Skeletal muscle tissue (tissue), 4 donors: ENCODE measurements around the gene RDH5. TPM values are rescaled to one million over a fixed set of nuclear protein-coding genes. Genes with fewer than 3 reads are reported as not detected.

Experiments used
- H3K27ac ChIP-seq: one replicate; pipeline ENCODE4 v1.7.0; 2013; ENCODE audit warnings: mild to moderate bottlenecking, low read depth, low read length, inconsistent platforms
- H3K27me3 ChIP-seq, 3 donors: one replicate each; pipeline ENCODE4 v1.7.0; 2013; ENCODE audit warnings: low read length in 3 of 3; ENCODE audit not compliant: control insufficient read depth in 3 of 3, insufficient read depth in 3 of 3
- H3K36me3 ChIP-seq, 3 donors: one replicate each; pipeline ENCODE4 v1.7.0; 2013; ENCODE audit warnings: low read length in 3 of 3; ENCODE audit not compliant: control insufficient read depth in 3 of 3, insufficient read depth in 3 of 3
- H3K4me1 ChIP-seq, 3 donors: one replicate each; pipeline ENCODE4 v1.7.0; 2013; ENCODE audit warnings: low read length in 3 of 3, mild to moderate bottlenecking in 3 of 3; ENCODE audit not compliant: control insufficient read depth in 3 of 3, insufficient read depth in 3 of 3
- H3K4me3 ChIP-seq, 3 donors: one replicate each; pipeline ENCODE4 v1.7.0; 2013; ENCODE audit warnings: low read length in 3 of 3
- H3K9ac ChIP-seq, 3 donors: one replicate each; pipeline ENCODE4 v1.7.0; 2013; ENCODE audit warnings: low read length in 3 of 3, mild to moderate bottlenecking in 3 of 3, moderate library complexity in 2 of 3, low read depth in 1 of 3
- H3K9me3 ChIP-seq, 3 donors: one replicate each; pipeline ENCODE4 v1.7.0; 2013; ENCODE audit warnings: low read length in 3 of 3; ENCODE audit not compliant: control insufficient read depth in 3 of 3
- total RNA-seq: library from RNA; depleted of rRNA; stranded (reverse); fragments of >200 nt; gene quantifications from one replicate; pipeline ENCODE4 v1.2.3, GENCODE V29; 2014
- donor health status: Osteomylitis.

The RDH5 gene
- total RNA-seq, 1 donor from 2014 or later = 19.8 TPM

DNA sequence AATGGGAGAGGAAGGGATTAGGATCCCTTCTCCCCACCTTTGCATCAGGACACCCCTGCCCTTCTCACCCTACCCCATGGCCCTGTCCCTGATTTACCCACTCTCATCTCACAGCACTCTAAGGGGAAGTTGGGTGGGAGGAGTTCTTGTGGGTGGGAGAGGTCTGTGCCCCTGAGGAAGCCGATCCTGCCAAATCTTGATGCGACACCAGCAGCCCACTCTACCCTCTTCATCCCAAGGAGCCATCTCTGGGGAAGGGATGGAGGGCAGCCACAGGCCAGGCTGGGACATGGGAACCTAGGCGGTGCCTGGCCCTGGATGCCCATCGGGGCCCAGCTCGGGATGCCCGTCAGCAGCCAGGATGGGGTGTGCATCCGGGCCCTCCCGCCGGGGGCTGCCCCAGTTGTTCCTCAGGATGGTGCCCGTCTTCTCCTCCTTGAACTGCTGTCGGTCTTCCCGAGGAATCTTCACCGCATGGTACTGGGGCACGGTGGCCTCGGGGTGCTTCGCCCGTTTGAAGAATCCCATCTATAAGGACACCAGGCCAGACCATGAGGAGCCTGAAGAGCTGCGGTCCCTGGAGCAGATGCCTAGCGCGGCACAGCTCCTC, 35.3 kb upstream of the RDH5 start:
- no peak overlapping the region for H3K27ac ChIP-seq
- peaks cover 38 to 40% (median 38%) of the 10 kb centered on the region in 3 donors for H3K36me3 ChIP-seq
- no peaks in the 10 kb centered on the region for H3K9me3 ChIP-seq
- peaks cover 8 to 35% (median 16%) of the 10 kb centered on the region in 3 donors for H3K4me1 ChIP-seq
- no peak overlapping the region for H3K9ac ChIP-seq
- H3K27me3 ChIP-seq = peaks cover 0 to 5% (median 0%) of the 10 kb centered on the region in 3 donors
- H3K4me3 ChIP-seq = no peak overlapping the region

DNA sequence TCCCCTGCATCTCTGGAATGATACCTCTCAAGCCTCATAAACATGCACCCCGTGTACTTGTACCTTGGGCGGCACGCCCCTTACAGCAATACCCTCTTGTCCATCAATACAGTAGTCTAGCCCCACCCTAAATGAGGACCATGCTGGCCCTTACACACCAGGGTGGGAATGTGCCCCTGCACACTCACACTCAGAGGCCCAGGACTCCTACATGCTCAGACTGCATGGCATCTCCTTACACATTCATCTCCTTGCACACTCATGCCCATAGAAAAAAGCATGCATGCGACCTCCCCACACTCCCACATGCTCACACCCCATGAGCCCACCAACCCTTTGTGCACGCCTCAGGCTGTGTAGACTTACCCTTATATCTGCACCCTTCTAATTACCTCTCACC, 34.5 kb upstream of the RDH5 start:
- Histone ChIP-seq H3K4me3 (no peak overlapping the region), H3K9me3 (no peaks in the 10 kb centered on the region), H3K27me3 (peaks cover 0 to 5% (median 0%) of the 10 kb centered on the region in 3 donors), H3K27ac (no peak overlapping the region), H3K4me1 (peaks cover 8 to 35% (median 16%) of the 10 kb centered on the region in 3 donors), H3K36me3 (peaks cover 38 to 40% (median 38%) of the 10 kb centered on the region in 3 donors), H3K9ac (no peak overlapping the region)

DNA sequence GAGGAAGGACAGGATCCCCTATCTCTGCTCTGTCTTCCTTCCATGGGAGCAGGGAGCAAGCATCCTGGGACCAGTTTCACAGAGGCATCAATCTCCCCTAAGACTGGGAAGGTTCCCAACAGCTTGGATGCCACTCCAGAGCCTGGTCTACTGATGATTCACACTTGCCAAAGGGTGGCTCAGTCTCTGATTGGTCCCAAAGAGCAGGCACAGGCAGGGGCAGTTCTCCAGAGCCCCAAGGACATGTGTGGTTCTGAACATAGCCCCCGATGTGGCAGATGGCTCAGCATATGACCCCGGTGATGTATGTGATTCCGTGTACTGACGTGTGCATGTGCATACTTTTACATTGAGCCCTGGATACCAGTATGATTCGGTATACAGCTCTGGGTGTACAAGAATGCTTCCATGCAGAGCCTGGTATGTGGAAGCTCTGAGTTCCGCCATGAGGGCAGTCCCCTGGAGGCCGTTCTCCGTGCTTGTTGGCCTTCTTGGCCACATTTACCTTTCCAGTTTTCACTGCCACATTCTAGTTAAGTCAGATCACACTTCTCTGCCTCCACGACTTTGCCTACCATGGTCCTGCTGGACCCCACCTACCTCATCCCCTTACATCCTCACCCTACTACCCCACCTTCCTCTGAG, 33.7 kb upstream of the RDH5 start:
- H3K4me1 ChIP-seq = peaks cover 5 to 31% (median 11%) of the 10 kb centered on the region in 3 donors
- H3K4me3 ChIP-seq = no peak overlapping the region
- H3K9ac ChIP-seq = no peak overlapping the region
- peaks cover 38 to 45% (median 43%) of the 10 kb centered on the region in 3 donors for H3K36me3 ChIP-seq
- peaks cover 0 to 5% (median 0%) of the 10 kb centered on the region in 3 donors for H3K27me3 ChIP-seq
- H3K27ac ChIP-seq = no peak overlapping the region
- H3K9me3 ChIP-seq = no peaks in the 10 kb centered on the region

DNA sequence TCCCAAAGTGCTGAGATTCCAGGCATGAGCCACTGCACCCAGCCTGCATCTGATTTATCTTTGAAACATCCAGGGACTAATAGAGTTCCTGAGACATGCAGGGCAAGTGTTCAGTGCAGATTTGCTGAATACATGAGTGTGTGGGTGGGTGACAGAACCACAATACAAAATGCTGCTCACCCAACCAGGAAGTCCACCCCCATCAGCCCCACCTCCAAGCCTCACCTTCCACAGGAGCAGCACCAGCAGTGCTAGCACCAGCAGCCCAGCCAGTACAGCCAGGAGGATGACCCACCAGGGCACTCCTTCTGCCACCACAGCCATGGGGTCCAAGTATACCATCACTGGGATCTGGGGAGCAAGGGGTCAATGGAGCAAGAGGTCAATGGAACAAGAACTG, 32.4 kb upstream of the RDH5 start:
- Histone ChIP-seq H3K4me1 (peaks cover 0 to 21% (median 2%) of the 10 kb centered on the region in 3 donors), H3K27me3 (no peaks in the 10 kb centered on the region), H3K27ac (no peak overlapping the region), H3K4me3 (no peak overlapping the region), H3K36me3 (peaks cover 48 to 55% (median 54%) of the 10 kb centered on the region in 3 donors), H3K9ac (no peak overlapping the region), H3K9me3 (no peaks in the 10 kb centered on the region)

DNA sequence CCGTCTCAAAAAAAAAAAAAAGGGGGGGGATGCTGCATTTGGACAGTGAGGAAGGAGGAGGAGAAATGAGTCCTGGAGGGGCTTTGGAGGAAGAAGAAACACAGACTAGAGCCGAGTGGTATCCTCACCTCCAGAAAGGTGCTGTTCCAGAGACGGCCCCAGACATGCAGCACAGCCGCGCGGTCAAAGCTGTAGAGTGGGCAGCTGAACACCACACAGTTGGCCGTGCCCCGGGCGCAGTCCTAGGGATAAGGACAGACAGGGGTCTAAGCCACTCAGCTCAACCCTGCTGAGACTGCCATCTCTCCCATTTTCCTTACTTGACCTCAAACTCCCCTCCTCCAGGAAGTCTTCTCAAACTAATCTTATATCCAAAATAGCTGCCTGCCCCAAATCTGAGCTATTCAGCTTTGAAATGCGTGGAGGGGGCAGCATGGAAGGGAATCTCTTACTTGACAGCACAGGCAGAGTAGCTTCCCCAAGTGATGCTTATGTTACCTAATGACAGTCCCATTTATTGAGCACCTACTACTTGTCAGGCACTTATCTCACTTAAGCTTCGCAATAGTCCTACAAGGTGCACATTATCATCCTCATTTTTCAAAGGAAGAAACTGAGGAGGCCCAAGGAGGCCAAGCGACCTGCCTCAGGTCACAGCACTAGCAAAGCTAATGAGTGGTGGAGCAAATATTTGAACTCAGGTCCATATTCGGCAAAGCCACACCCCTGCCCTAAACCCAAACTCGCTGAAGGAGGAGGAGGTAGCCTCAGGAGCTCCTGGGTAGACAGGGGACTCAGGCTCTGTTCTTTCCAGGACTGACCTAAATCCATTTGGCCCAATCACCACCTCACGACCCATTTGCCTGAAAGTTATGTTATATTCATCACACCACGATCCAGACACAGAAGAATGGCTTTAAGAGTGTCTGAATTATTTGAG, 31.2 kb upstream of the RDH5 start:
- Histone ChIP-seq H3K4me3 (no peak overlapping the region), H3K9ac (no peak overlapping the region), H3K36me3 (peaks cover 57 to 68% (median 66%) of the 10 kb centered on the region in 3 donors), H3K27ac (no peak overlapping the region), H3K27me3 (no peaks in the 10 kb centered on the region), H3K4me1 (peaks cover 0 to 15% (median 0%) of the 10 kb centered on the region in 3 donors), H3K9me3 (no peaks in the 10 kb centered on the region)

DNA sequence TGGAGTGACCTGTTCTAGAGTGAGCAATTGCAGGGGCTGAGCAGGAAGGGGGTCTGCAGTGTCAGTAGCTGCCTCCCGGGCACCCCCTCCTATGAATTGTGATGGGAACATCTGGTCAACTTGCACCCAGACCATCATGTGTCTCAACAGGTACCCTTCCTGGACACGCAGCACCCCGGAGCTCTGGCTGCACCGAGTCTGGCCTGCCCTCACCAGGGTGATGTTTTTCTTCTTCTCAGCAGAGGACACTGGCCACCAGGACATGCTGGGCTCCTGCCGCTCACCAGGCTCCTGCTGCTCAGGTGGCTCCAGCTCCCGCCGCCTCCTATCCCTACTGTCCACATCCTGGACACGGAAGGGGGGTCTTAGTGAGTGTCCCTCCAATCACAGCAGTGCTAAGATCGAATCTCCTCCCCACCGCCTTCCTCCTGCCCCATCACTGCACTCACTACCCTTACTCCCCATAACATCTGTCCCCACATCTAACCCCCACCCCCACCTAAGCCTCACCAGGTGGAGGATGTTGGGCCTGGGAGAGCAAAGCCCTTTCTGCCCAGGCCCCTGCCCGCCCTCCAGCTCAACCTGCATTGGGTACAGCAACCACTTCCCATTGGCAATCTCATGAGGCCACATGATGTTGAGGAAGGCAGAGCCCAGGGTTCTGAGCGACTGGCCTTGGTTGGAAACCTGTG, 27.4 kb upstream of the RDH5 start:
- Histone ChIP-seq H3K4me3 (no peak overlapping the region), H3K36me3 (peaks cover 71 to 81% (median 80%) of the 10 kb centered on the region in 3 donors), H3K27ac (no peak overlapping the region), H3K9me3 (no peaks in the 10 kb centered on the region), H3K4me1 (no peaks in the 10 kb centered on the region), H3K27me3 (no peaks in the 10 kb centered on the region), H3K9ac (no peak overlapping the region)

DNA sequence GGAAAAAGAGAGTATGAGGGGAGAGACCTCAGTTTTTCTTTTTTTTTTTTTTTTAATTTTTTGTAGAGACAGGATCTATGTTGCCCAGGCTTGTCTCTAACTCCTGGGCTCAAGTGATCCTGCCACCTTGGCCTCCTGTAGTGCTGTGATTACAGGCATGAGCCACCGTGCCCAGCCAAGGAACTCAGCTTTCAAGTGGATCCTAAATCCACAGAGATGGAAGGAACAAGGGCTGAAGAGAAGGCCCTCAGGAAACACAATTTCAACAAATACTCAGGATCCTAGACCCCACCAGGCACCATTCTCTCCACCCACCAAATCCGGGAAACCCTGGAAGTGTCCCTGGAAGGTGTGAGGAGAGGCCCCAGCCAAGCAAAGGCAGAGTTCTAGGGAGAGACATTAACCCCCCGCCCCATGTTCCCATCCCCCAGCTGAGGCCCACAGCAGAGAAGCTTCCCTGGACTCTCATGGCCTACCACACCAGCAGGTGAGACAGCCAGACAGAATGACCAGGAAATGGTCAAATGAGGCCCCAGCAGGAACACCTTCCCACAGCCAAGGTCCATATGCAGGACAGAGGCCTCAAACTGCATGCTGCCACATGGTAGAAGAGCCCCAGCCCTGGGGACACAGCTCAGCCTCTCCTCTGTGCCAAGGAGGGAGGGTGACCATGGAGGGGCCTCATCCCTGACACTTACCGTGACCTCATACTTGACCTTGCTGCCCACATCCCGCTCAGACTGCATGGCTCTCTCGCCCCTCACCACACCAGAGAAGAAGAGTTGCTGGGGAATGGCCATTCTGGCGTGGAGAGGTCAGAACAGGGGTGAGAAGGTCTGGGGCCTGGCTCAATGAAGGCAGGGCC, 26.6 kb upstream of the RDH5 start:
- Histone ChIP-seq H3K27me3 (no peaks in the 10 kb centered on the region), H3K27ac (no peak overlapping the region), H3K4me3 (no peak overlapping the region), H3K4me1 (no peaks in the 10 kb centered on the region), H3K9ac (no peak overlapping the region), H3K36me3 (peaks cover 72 to 83% (median 81%) of the 10 kb centered on the region in 3 donors), H3K9me3 (no peaks in the 10 kb centered on the region)

DNA sequence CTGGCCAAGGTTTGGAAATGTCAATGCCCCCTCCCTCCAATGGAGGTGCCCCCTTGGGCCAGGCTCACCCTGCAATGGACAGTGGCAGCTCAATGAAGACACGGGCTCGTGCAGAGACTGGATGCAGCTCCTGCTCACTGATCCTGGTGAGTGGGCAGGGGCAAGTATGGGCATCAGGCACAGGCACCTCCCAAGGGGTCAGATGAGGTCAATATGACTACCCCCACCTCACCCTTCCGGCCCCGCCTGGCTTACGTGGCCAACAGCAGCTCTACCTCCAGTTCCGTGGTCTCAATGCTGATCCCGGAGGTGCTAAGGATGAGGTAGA, 26.0 kb upstream of the RDH5 start:
- Histone ChIP-seq H3K9ac (no peak overlapping the region), H3K27ac (no peak overlapping the region), H3K4me3 (no peak overlapping the region), H3K27me3 (no peaks in the 10 kb centered on the region), H3K4me1 (peaks cover 1 to 2% (median 2%) of the 10 kb centered on the region in 3 donors), H3K9me3 (no peaks in the 10 kb centered on the region), H3K36me3 (peaks cover 71 to 82% (median 80%) of the 10 kb centered on the region in 3 donors)

DNA sequence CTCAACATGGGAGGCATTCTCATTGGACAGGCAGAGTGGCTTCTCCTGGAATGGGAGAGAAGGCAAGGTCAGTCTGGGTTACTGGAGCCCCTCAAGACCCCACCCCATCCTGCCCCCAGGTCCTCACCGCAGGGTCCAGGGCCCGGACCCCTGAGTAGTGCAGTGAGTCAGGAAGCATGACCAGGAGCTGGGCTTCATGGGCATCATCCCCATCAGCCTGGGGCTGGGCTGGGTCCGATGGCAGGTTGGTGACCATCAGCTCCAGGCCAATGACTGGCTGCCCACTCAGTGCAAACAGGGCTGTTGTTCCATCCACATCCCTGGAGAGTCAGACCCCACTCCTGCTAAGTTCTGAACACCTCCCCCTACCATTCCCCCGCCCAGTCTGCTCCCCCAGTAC, 25.5 kb upstream of the RDH5 start:
- Histone ChIP-seq H3K4me3 (no peak overlapping the region), H3K9me3 (no peaks in the 10 kb centered on the region), H3K36me3 (peaks cover 68 to 83% (median 82%) of the 10 kb centered on the region in 3 donors), H3K4me1 (peaks cover 6 to 7% (median 6%) of the 10 kb centered on the region in 3 donors), H3K27ac (no peak overlapping the region), H3K9ac (no peak overlapping the region), H3K27me3 (no peaks in the 10 kb centered on the region)
